Hematopoietic multipotent progenitor cell treated with erythropoietin and hydrocortisone succinate and interleukin-3 and kit ligand, for 6 days (in vitro differentiated cells): ENCODE results near the gene ANGPTL4.

Experiments used
- DNase-seq: peaks from one replicate; pipeline ENCODE4 v3.0.0-alpha.2; 2015

ANGPTL4 gene

DNA sequence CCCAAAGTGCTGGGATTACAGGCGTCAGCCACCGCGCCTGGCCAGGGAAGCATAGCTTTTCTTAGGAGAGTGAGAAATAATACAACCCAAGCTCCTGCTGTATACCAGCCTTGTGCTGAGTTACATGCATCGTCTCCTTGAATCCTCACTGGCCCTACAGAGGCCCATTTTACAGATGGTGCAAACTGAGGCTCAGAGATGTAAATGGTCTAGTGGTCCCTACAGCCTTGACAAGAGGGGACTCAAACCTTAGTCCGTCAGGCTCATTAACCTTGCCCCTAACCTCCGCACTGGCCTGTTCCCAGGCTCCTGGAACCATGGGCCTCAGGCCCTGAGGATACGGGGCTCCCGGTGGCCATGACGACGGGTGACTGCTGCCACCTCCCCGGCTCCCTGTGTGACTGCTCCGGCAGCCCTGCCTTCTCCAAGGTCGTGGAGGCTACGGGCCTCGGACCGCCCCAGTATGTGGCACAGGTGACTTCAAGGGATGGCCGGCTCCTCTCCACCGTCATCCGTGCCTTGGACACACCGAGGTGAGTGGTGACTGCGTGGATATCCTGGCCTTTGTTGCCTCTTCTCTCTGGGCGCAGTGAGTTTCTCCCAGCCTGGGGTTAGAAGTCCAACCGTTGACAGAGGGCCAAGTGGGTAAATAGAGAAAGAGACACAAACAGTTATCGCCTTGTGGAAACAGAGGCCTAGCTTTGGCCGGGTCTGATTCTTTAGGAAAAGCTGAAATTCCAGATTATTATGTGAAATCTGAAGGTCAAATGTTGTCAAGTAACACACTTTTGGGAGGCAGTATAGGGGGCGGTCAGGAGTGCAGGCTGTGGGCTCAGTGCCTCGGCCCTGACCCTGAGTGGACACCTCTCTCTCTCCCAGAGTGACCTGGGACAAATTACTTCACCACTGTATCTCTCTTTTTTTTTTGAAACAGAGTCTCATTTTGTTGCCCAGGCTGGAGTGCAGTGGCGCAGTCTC is 57.8 kb downstream of the ANGPTL4 start:
- DNase-seq = no peak

GRCh38 chr19:8423817-8424223 is 59.9 kb downstream of the ANGPTL4 start:
- DNase-seq = peak; percentile 83
